ENCODE data around the gene RFK.

- no peak for TF ChIP-seq EP300 (IDR thresholded peaks at IDR 0.05)
- no peak for TF ChIP-seq POLR2A (IDR thresholded peaks at IDR 0.05)
- no peak for TF ChIP-seq POLR2AphosphoS5 (IDR thresholded peaks at IDR 0.05)
Observed at GRCh38 chr9:76341616-76342015, 52.6 kb downstream of the RFK start.

Measured in sigmoid colon (tissue), 4 donors.